NCI-H2107 (cell line): ENCODE measurements around the gene AMBRA1.
A peak's percentile ranks its signal among the peaks of the same experiment; 100 is the strongest.

ENCODE experiments used
- DNase-seq: peaks from one replicate; lab custom pipeline; 2025; lab: John Stamatoyannopoulos, UW

Gene AMBRA1

GRCh38 chr11:46505741-46506482 lies 87.9 kb downstream of the AMBRA1 start:
- no peak for DNase-seq

GRCh38 chr11:46504817-46505613 lies 88.8 kb downstream of the AMBRA1 start:
- DNase-seq = no peak

- DNase-seq = no peak
Measured at GRCh38 chr11:46499821-46500220, 94.0 kb downstream of the AMBRA1 start.

- no peak for DNase-seq
Measured at GRCh38 chr11:46498968-46499367, 94.9 kb downstream of the AMBRA1 start.

- no peak for DNase-seq
Measured at GRCh38 chr11:46498179-46498578, 95.6 kb downstream of the AMBRA1 start.

- no peak for DNase-seq
Measured at GRCh38 chr11:46497498-46497897, 96.3 kb downstream of the AMBRA1 start.

GRCh38 chr11:46493791-46494190 lies 100.0 kb downstream of the AMBRA1 start:
- no peak for DNase-seq

- DNase-seq = no peak
Measured at GRCh38 chr11:46492532-46492931, 101.3 kb downstream of the AMBRA1 start.

- DNase-seq = no peak
Measured at GRCh38 chr11:46491661-46492330, 102.0 kb downstream of the AMBRA1 start.

GRCh38 chr11:46490666-46491065 lies 103.2 kb downstream of the AMBRA1 start:
- DNase-seq = no peak

- DNase-seq = peak; percentile 7
Measured at GRCh38 chr11:46489656-46490560, 103.9 kb downstream of the AMBRA1 start.

- no peak for DNase-seq
Measured at GRCh38 chr11:46485856-46486443, 107.9 kb downstream of the AMBRA1 start.

GRCh38 chr11:46484101-46484500 lies 109.7 kb downstream of the AMBRA1 start:
- DNase-seq = no peak

- DNase-seq = no peak
Measured at GRCh38 chr11:46480909-46481308, 112.9 kb downstream of the AMBRA1 start.

GRCh38 chr11:46480166-46480726 lies 113.6 kb downstream of the AMBRA1 start:
- no peak for DNase-seq

- DNase-seq = no peak
Measured at GRCh38 chr11:46479601-46480000, 114.2 kb downstream of the AMBRA1 start.

- DNase-seq = no peak
Measured at GRCh38 chr11:46478196-46478595, 115.6 kb downstream of the AMBRA1 start.

GRCh38 chr11:46477136-46477535 lies 116.7 kb downstream of the AMBRA1 start:
- DNase-seq = no peak

- DNase-seq = no peak
Measured at GRCh38 chr11:46475926-46476545, 117.8 kb downstream of the AMBRA1 start.
